IMR-90 (cell line): ENCODE results near the gene KCNK5. TPM values are rescaled to one million over a fixed set of nuclear protein-coding genes. Genes with fewer than 3 reads are reported as not detected.

Experiments used
- ATAC-seq: fragments of 200-7000 bp; cut with Tn5 transposase; 2 replicates; pipeline ENCODE4 v1.9.1; 2020; ENCODE audit warnings: low read depth, mild to moderate bottlenecking, moderate library complexity
- BruUV-seq: library from RNA; stranded (reverse); fragments of 400-500 nt; replicated peaks from 2 replicates; lab custom pipeline; 2021; lab: Mats Ljungman, UMichigan
- CTCF ChIA-PET: fragments of 300-600 bp; formaldehyde crosslinking; extraction: SDS; loops from one replicate; lab custom pipeline; 2021; ENCODE audit warnings: antibody characterized with exemption; lab: Yijun Ruan, JAX
- POLR2A ChIA-PET: fragments of 300-600 bp; sonication (Branson Sonifier 250); formaldehyde crosslinking; loops from one replicate; lab custom pipeline; 2022; ENCODE audit warnings: antibody characterized with exemption; ENCODE audit not compliant: unreplicated experiment; lab: Charles Lee
- DNase-seq: peaks from one replicate; pipeline ENCODE4 v3.0.0; 2013
- H2AFZ ChIP-seq: replicated peaks from 2 replicates; pipeline ENCODE3; 2013; ENCODE audit warnings: low read length, mild to moderate bottlenecking; ENCODE audit not compliant: poor library complexity
- H2AK5ac ChIP-seq: 2 replicates; pipeline ENCODE4 v1.6.1; 2013; ENCODE audit warnings: low read depth, low read length, inconsistent platforms
- H2AK9ac ChIP-seq: replicated peaks from 2 replicates; pipeline ENCODE3; 2013; ENCODE audit warnings: mild to moderate bottlenecking, low read depth, low read length, moderate library complexity; ENCODE audit not compliant: poor library complexity
- H2BK120ac ChIP-seq: 2 replicates; pipeline ENCODE4 v1.6.1; 2013; ENCODE audit warnings: low read depth, low read length, inconsistent platforms
- H2BK15ac ChIP-seq: 3 replicates; pipeline ENCODE4 v1.6.1; 2013; ENCODE audit warnings: low read depth, low read length, inconsistent platforms
- H2BK20ac ChIP-seq: 2 replicates; pipeline ENCODE4 v1.6.1; 2013; ENCODE audit warnings: low read depth, mild to moderate bottlenecking, inconsistent platforms, low read length, moderate library complexity
- H2BK5ac ChIP-seq: 2 replicates; pipeline ENCODE4 v1.6.1; 2013; ENCODE audit warnings: mild to moderate bottlenecking, low read depth, low read length, inconsistent platforms; ENCODE audit not compliant: poor library complexity, severe bottlenecking
- H3K14ac ChIP-seq: replicated peaks from 2 replicates; pipeline ENCODE4 v1.6.1; 2013; ENCODE audit warnings: low read depth, low read length, inconsistent platforms
- H3K18ac ChIP-seq: 2 replicates; pipeline ENCODE4 v1.6.1; 2013; ENCODE audit warnings: low read depth, low read length, control low read depth
- H3K23ac ChIP-seq: 2 replicates; pipeline ENCODE4 v1.6.1; 2013; ENCODE audit warnings: low read depth, low read length, inconsistent platforms
- H3K27ac ChIP-seq: 2 replicates; pipeline ENCODE4 v1.5.1; 2013; ENCODE audit warnings: mild to moderate bottlenecking, control low read depth, low read length; ENCODE audit not compliant: insufficient read depth
- H3K27me3 ChIP-seq: 2 replicates; pipeline ENCODE4 v1.6.1; 2013; ENCODE audit warnings: low read length; ENCODE audit not compliant: control insufficient read depth, insufficient read depth
- H3K36me3 ChIP-seq: 2 replicates; pipeline ENCODE4 v1.6.1; 2013; ENCODE audit warnings: low read length, mixed read lengths; ENCODE audit not compliant: control insufficient read depth, insufficient read depth
- H3K4ac ChIP-seq: 2 replicates; pipeline ENCODE4 v1.6.1; 2013; ENCODE audit warnings: low read depth, low read length, inconsistent platforms
- H3K4me1 ChIP-seq: 2 replicates; pipeline ENCODE4 v1.6.1; 2013; ENCODE audit warnings: low read length, mixed read lengths; ENCODE audit not compliant: control insufficient read depth, insufficient read depth
- H3K4me2 ChIP-seq: 2 replicates; pipeline ENCODE4 v1.6.1; 2013; ENCODE audit warnings: low read depth, mild to moderate bottlenecking, control low read depth, low read length, moderate library complexity
- H3K4me3 ChIP-seq: 2 replicates; pipeline ENCODE4 v1.5.1; 2013; ENCODE audit warnings: low read depth, mild to moderate bottlenecking, control low read depth, low read length, moderate library complexity; ENCODE audit not compliant: insufficient read depth
- H3K56ac ChIP-seq: 2 replicates; pipeline ENCODE4 v1.6.1; 2013; ENCODE audit warnings: low read length, inconsistent platforms; ENCODE audit not compliant: insufficient read depth; ENCODE audit errors: extremely low read depth
- H3K79me1 ChIP-seq, 2 experiments: 2 replicates each; pipeline ENCODE4 v1.6.1; 2013; ENCODE audit warnings: low read length in 2 of 2, inconsistent platforms in 1 of 2, low read depth in 1 of 2
- H3K9ac ChIP-seq: 2 replicates; pipeline ENCODE4 v1.6.1; 2013; ENCODE audit warnings: low read depth, low read length, control low read depth
- H3K9me1 ChIP-seq: 2 replicates; pipeline ENCODE4 v1.6.1; 2013; ENCODE audit warnings: low read length, inconsistent platforms; ENCODE audit not compliant: insufficient read depth
- H3K9me3 ChIP-seq: 2 replicates; pipeline ENCODE4 v1.6.1; 2013; ENCODE audit warnings: low read length; ENCODE audit not compliant: control insufficient read depth, insufficient read depth
- H4K20me1 ChIP-seq: 2 replicates; pipeline ENCODE4 v1.6.1; 2013; ENCODE audit warnings: low read length, inconsistent platforms; ENCODE audit not compliant: insufficient read depth
- H4K5ac ChIP-seq: 2 replicates; pipeline ENCODE4 v1.6.1; 2013; ENCODE audit warnings: mild to moderate bottlenecking, low read depth, low read length, control low read depth
- H4K8ac ChIP-seq, 2 experiments: 2 replicates each; pipeline ENCODE4 v1.6.1; 2013; ENCODE audit warnings: low read depth in 2 of 2, low read length in 2 of 2, control low read depth in 1 of 2, inconsistent platforms in 1 of 2
- H4K91ac ChIP-seq: 2 replicates; pipeline ENCODE4 v1.6.1; 2013; ENCODE audit warnings: low read depth, low read length, inconsistent platforms; ENCODE audit not compliant: insufficient read depth
- BHLHE40 ChIP-seq: fragments of 150-350 bp; IDR thresholded peaks from 2 replicates; pipeline ENCODE4 v1.6.1; 2016; ENCODE audit warnings: mild to moderate bottlenecking, low read depth, low read length
- CEBPB ChIP-seq: IDR thresholded peaks from 2 replicates; pipeline ENCODE4 v1.6.1; 2012; ENCODE audit warnings: low read depth, low read length, improper control_type of control experiment
- CHD1 ChIP-seq: IDR thresholded peaks from 2 replicates; pipeline ENCODE4 v1.6.1; 2012; ENCODE audit warnings: low read depth, low read length, improper control_type of control experiment
- FOS ChIP-seq: fragments of 150-350 bp; IDR thresholded peaks from 2 replicates; pipeline ENCODE4 v1.6.1; 2016; ENCODE audit warnings: low read depth, low read length
- MAFK ChIP-seq: IDR thresholded peaks from 2 replicates; pipeline ENCODE4 v1.6.1; 2012; ENCODE audit warnings: low read depth, low read length, improper control_type of control experiment
- MAZ ChIP-seq: IDR thresholded peaks from 2 replicates; pipeline ENCODE4 v1.6.1; 2012; ENCODE audit warnings: low read depth, mild to moderate bottlenecking, low read length, improper control_type of control experiment, moderate library complexity, borderline replicate concordance
- MXI1 ChIP-seq: IDR thresholded peaks from 2 replicates; pipeline ENCODE4 v1.6.1; 2012; ENCODE audit warnings: low read depth, mild to moderate bottlenecking, low read length, moderate library complexity, borderline replicate concordance
- NFE2L2 ChIP-seq: fragments of 150-350 bp; IDR thresholded peaks from 2 replicates; pipeline ENCODE4 v1.6.1; 2016; ENCODE audit warnings: low read depth, mild to moderate bottlenecking, low read length
- POLR2A ChIP-seq: IDR thresholded peaks from 2 replicates; pipeline ENCODE4 v1.6.1; 2012; ENCODE audit warnings: mild to moderate bottlenecking, low read depth, low read length
- RAD21 ChIP-seq: IDR thresholded peaks from 2 replicates; pipeline ENCODE4 v1.6.1; 2012; ENCODE audit warnings: low read length, improper control_type of control experiment
- RCOR1 ChIP-seq: IDR thresholded peaks from 2 replicates; pipeline ENCODE4 v1.6.1; 2012; ENCODE audit warnings: mild to moderate bottlenecking, low read length, improper control_type of control experiment; ENCODE audit not compliant: insufficient replicate concordance
- RFX5 ChIP-seq: IDR thresholded peaks from 2 replicates; pipeline ENCODE4 v1.8.0; 2012; ENCODE audit warnings: low read depth, mild to moderate bottlenecking, low read length, moderate library complexity
- SMC3 ChIP-seq: fragments of 150-350 bp; IDR thresholded peaks from 2 replicates; pipeline ENCODE4 v1.6.1; 2016; ENCODE audit warnings: low read depth, mild to moderate bottlenecking, antibody characterized with exemption, low read length, moderate library complexity
- WGBS, 2 experiments: methylation state at CpG; one replicate each; pipeline versions ENCODE4 v1.1.5 to v1.1.7; 2013; ENCODE audit warnings: missing lambda C conversion rate in 2 of 2; ENCODE audit not compliant: insufficient read length in 1 of 2; ENCODE audit errors: extremely low coverage in 2 of 2; 5-methylcytosine and 5-hydroxymethylcytosine counted together
- dilution Hi-C: fragments of 300-500 bp; cut with HindIII; formaldehyde crosslinking; loops from one replicate; pipeline ENCODE4 v1.14.3; 2018; ENCODE audit warnings: low sequenced_read_pairs; ENCODE audit not compliant: unreplicated experiment
- in situ Hi-C: fragments of 300-500 bp; cut with MboI; formaldehyde crosslinking; loops from 3 replicates; pipeline ENCODE4 v1.14.3; 2019; ENCODE audit warnings: low sequenced_read_pairs, inconsistent platforms, mixed read lengths
- intact Hi-C: fragments of 100-400 bp; cut with micrococcal nuclease; formaldehyde crosslinking; loops from 2 replicates; pipeline ENCODE4 v1.10.0; 2022
- polyA plus RNA-seq, 3 experiments: library from polyadenylated mRNA; depleted of rRNA; stranded (reverse); fragments of >200 nt; gene quantifications; 2 replicates each; pipeline ENCODE4 v1.2.3, GENCODE V29; 2012; ENCODE audit warnings: low replicate concordance in 1 of 3
- total RNA-seq: library from RNA; depleted of rRNA; stranded (reverse); fragments of >200 nt; gene quantifications from 2 replicates; pipeline ENCODE4 v1.2.3, GENCODE V29; 2012
- TF ChIP-seq, protein P1 (sequence below): fragments of 150-350 bp; IDR thresholded peaks from 2 replicates; pipeline ENCODE4 v1.6.1; 2017; ENCODE audit warnings: mild to moderate bottlenecking, antibody characterized with exemption, low read length, low read depth
- TF ChIP-seq, protein P2 (sequence below): fragments of 150-350 bp; IDR thresholded peaks from 2 replicates; pipeline ENCODE4 v1.6.1; 2016; ENCODE audit warnings: low read depth, mild to moderate bottlenecking, low read length, moderate library complexity, borderline replicate concordance
- TF ChIP-seq, protein P3 (sequence below): conservative IDR thresholded peaks from 2 replicates; pipeline ENCODE4 v1.5.1; 2012; ENCODE audit warnings: mild to moderate bottlenecking, low read depth, low read length, improper control_type of control experiment

Gene KCNK5
- total and polyA plus RNA-seq, 2 of the 4 experiments (the other 2 are of a cell fraction), result not detected

DNA sequence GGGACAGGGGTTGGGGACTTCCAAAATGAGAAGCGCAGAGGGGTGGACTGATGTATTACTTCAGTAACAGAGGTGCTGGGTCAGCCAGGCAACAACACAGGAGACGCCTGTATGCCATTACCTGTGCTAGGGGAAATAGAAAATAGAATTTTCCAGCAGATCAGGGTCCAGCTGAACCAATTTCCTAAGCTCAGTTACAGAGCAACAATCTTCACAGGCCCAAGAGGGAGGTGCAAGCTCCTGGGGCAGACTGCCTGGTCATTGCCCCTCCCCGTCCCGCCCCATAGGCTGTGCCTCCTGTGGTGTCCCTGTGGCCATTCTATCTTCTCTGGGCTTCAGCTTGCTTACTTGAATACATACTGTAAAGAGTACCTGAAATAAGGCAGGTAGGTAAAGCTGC, 3.7 kb downstream of the KCNK5 start:
- CTCF ChIA-PET, result no interaction called here

More for the DNA sequence above, 3.7 kb downstream of the KCNK5 start:
- TF ChIP-seq RFX5, result no peak
- no peak for TF ChIP-seq CEBPB
- no peak for TF ChIP-seq POLR2A
- TF ChIP-seq, protein P1, sequence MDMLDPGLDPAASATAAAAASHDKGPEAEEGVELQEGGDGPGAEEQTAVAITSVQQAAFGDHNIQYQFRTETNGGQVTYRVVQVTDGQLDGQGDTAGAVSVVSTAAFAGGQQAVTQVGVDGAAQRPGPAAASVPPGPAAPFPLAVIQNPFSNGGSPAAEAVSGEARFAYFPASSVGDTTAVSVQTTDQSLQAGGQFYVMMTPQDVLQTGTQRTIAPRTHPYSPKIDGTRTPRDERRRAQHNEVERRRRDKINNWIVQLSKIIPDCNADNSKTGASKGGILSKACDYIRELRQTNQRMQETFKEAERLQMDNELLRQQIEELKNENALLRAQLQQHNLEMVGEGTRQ, result no peak
- TF ChIP-seq BHLHE40, result no peak
- no peak for TF ChIP-seq NFE2L2
- TF ChIP-seq MAFK, result no peak
- TF ChIP-seq MXI1, result no peak
- TF ChIP-seq, protein P2, sequence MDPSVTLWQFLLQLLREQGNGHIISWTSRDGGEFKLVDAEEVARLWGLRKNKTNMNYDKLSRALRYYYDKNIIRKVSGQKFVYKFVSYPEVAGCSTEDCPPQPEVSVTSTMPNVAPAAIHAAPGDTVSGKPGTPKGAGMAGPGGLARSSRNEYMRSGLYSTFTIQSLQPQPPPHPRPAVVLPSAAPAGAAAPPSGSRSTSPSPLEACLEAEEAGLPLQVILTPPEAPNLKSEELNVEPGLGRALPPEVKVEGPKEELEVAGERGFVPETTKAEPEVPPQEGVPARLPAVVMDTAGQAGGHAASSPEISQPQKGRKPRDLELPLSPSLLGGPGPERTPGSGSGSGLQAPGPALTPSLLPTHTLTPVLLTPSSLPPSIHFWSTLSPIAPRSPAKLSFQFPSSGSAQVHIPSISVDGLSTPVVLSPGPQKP, result no peak
- TF ChIP-seq RAD21, result no peak
- TF ChIP-seq RCOR1, result no peak
- no peak for TF ChIP-seq FOS
- TF ChIP-seq SMC3, result no peak
- TF ChIP-seq MAZ, result no peak
- TF ChIP-seq, protein P3, sequence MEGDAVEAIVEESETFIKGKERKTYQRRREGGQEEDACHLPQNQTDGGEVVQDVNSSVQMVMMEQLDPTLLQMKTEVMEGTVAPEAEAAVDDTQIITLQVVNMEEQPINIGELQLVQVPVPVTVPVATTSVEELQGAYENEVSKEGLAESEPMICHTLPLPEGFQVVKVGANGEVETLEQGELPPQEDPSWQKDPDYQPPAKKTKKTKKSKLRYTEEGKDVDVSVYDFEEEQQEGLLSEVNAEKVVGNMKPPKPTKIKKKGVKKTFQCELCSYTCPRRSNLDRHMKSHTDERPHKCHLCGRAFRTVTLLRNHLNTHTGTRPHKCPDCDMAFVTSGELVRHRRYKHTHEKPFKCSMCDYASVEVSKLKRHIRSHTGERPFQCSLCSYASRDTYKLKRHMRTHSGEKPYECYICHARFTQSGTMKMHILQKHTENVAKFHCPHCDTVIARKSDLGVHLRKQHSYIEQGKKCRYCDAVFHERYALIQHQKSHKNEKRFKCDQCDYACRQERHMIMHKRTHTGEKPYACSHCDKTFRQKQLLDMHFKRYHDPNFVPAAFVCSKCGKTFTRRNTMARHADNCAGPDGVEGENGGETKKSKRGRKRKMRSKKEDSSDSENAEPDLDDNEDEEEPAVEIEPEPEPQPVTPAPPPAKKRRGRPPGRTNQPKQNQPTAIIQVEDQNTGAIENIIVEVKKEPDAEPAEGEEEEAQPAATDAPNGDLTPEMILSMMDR, result no peak
- TF ChIP-seq CHD1, result no peak
- H3K56ac ChIP-seq, result no peak overlapping the region
- no peaks in the 10 kb centered on the region for H3K4me1 ChIP-seq
- no CpG with 5 or more reads among the region's 4 CpGs for WGBS, 2 experiments
- no peak overlapping the region for H2BK120ac ChIP-seq
- no peak overlapping the region for H2BK15ac ChIP-seq
- no peak overlapping the region for H3K14ac ChIP-seq
- H2AFZ ChIP-seq, result no peak overlapping the region
- H2AK5ac ChIP-seq, result no peak overlapping the region
- POLR2A ChIA-PET, result no interaction called here
- no peak overlapping the region for H3K4me3 ChIP-seq
- H3K9me3 ChIP-seq, result no peaks in the 10 kb centered on the region
- H3K4ac ChIP-seq, result no peak overlapping the region
- DNase-seq, result no peak
- ATAC-seq, result no peak
- in situ Hi-C loops (no loop called here), intact Hi-C loops (no loop called here), dilution Hi-C loops (no loop called here)
- BruUV-seq, result no TSS peak
- H4K8ac ChIP-seq, result no peak overlapping the region
- no peak overlapping the region for H4K5ac ChIP-seq
- no peak overlapping the region for H4K91ac ChIP-seq
- H2AK9ac ChIP-seq, result no peak overlapping the region
- no peaks in the 10 kb centered on the region for H3K36me3 ChIP-seq
- no peaks in the 10 kb centered on the region for H3K79me1 ChIP-seq
- H3K27me3 ChIP-seq, result peaks cover 26% of the 10 kb centered on the region
- H3K4me2 ChIP-seq, result no peak overlapping the region
- no peak overlapping the region for H2BK20ac ChIP-seq
- H3K23ac ChIP-seq, result no peak overlapping the region
- H4K20me1 ChIP-seq, result no peaks in the 10 kb centered on the region
- H3K18ac ChIP-seq, result no peak overlapping the region
- no peaks in the 10 kb centered on the region for H3K9me1 ChIP-seq
- no peak overlapping the region for H3K27ac ChIP-seq
- H2BK5ac ChIP-seq, result no peak overlapping the region
- no peak overlapping the region for H3K9ac ChIP-seq
